ENCODE data around the gene POLR2A. TPM values are rescaled to one million over a fixed set of nuclear protein-coding genes. Genes with fewer than 3 reads are reported as not detected.

POLR2A gene
- total RNA-seq, 2 donors from 2014 or later = 79.7 to 217 TPM

GRCh38 chr17:7440834-7441195 lies 43.4 kb upstream of the POLR2A start:
- DNase-seq (ENCODE audit: low spot score) = no peak
- TF ChIP-seq POLR2A (IDR thresholded peaks at IDR 0.05) (no peak), POLR2AphosphoS5 (IDR thresholded peaks at IDR 0.05) (no peak)
- TF ChIP-seq, protein P1, sequence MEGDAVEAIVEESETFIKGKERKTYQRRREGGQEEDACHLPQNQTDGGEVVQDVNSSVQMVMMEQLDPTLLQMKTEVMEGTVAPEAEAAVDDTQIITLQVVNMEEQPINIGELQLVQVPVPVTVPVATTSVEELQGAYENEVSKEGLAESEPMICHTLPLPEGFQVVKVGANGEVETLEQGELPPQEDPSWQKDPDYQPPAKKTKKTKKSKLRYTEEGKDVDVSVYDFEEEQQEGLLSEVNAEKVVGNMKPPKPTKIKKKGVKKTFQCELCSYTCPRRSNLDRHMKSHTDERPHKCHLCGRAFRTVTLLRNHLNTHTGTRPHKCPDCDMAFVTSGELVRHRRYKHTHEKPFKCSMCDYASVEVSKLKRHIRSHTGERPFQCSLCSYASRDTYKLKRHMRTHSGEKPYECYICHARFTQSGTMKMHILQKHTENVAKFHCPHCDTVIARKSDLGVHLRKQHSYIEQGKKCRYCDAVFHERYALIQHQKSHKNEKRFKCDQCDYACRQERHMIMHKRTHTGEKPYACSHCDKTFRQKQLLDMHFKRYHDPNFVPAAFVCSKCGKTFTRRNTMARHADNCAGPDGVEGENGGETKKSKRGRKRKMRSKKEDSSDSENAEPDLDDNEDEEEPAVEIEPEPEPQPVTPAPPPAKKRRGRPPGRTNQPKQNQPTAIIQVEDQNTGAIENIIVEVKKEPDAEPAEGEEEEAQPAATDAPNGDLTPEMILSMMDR (IDR thresholded peaks at IDR 0.05) = no peak
- intact Hi-C loops (cut with DNase I) = no loop called here
- no peaks in the 10 kb centered on the region for H3K9me3 ChIP-seq
- H3K27ac ChIP-seq = no peak overlapping the region
- no peak overlapping the region for H3K4me3 ChIP-seq
- H3K36me3 ChIP-seq = no peaks in the 10 kb centered on the region
- 9% methylated on average over 12 of the region's 12 CpGs for WGBS
- H3K4me1 ChIP-seq (replicated peaks) = peaks cover 12% of the 10 kb centered on the region
- H3K27me3 ChIP-seq (replicated peaks; ENCODE audit: insufficient read depth) = no peaks in the 10 kb centered on the region

DNA sequence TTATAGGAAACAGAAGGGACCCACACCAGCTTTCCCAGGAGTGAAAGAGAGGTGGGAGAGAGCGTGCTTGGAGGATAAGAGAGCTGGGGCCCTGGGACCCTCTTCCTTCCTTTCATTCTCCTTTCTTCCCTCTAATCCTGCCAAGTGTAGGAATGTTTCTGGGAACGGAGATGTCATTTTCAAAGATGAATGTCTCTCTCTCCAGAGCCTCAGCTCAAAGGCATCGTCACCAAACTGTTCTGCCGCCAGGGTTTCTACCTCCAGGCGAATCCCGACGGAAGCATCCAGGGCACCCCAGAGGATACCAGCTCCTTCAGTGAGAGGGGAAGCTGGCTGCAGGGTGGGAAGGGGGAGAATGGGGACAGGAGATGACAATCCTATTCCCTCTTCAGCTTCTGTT lies 42.9 kb upstream of the POLR2A start:
- no peak for DNase-seq (ENCODE audit: low spot score)
- no peak for TF ChIP-seq POLR2AphosphoS5 (IDR thresholded peaks at IDR 0.05)
- TF ChIP-seq, protein P1 (IDR thresholded peaks at IDR 0.05) = no peak
- no peak for TF ChIP-seq POLR2A (IDR thresholded peaks at IDR 0.05)
- 61% methylated on average over 7 of the region's 7 CpGs for WGBS
- H3K27me3 ChIP-seq (replicated peaks; ENCODE audit: insufficient read depth) = no peaks in the 10 kb centered on the region
- H3K4me3 ChIP-seq = no peak overlapping the region
- H3K9me3 ChIP-seq = no peaks in the 10 kb centered on the region
- H3K36me3 ChIP-seq = no peaks in the 10 kb centered on the region
- H3K4me1 ChIP-seq (replicated peaks) = peaks cover 9% of the 10 kb centered on the region
- no peak overlapping the region for H3K27ac ChIP-seq
- intact Hi-C loops (cut with DNase I) = no loop called here

- H3K36me3 ChIP-seq = no peaks in the 10 kb centered on the region
- DNase-seq (ENCODE audit: low spot score) = no peak
- intact Hi-C loops (cut with DNase I) = no loop called here
- TF ChIP-seq, protein P1 (IDR thresholded peaks at IDR 0.05) = no peak
- no peak for TF ChIP-seq POLR2A (IDR thresholded peaks at IDR 0.05)
- TF ChIP-seq POLR2AphosphoS5 (IDR thresholded peaks at IDR 0.05) = no peak
- H3K4me1 ChIP-seq (replicated peaks) = peaks cover 9% of the 10 kb centered on the region
- 100% methylated on average over 2 of the region's 2 CpGs for WGBS
- no peak overlapping the region for H3K4me3 ChIP-seq
- H3K27ac ChIP-seq = no peak overlapping the region
- H3K27me3 ChIP-seq (replicated peaks; ENCODE audit: insufficient read depth) = no peaks in the 10 kb centered on the region
- H3K9me3 ChIP-seq = no peaks in the 10 kb centered on the region
These were observed 42.0 kb upstream of the POLR2A start for GRCh38 chr17:7442142-7442541.

GRCh38 chr17:7443499-7444485 lies 40.4 kb upstream of the POLR2A start:
- H3K4me1 ChIP-seq (replicated peaks) = peaks cover 9% of the 10 kb centered on the region
- no peak for DNase-seq (ENCODE audit: low spot score)
- no peaks in the 10 kb centered on the region for H3K9me3 ChIP-seq
- no peaks in the 10 kb centered on the region for H3K27me3 ChIP-seq (replicated peaks; ENCODE audit: insufficient read depth)
- no peak overlapping the region for H3K27ac ChIP-seq
- H3K4me3 ChIP-seq = no peak overlapping the region
- intact Hi-C loops (cut with DNase I) = no loop called here
- 74% methylated on average over 7 of the region's 7 CpGs for WGBS
- no peaks in the 10 kb centered on the region for H3K36me3 ChIP-seq
- TF ChIP-seq, protein P1 (IDR thresholded peaks at IDR 0.05) = no peak
- no peak for TF ChIP-seq POLR2A (IDR thresholded peaks at IDR 0.05)
- TF ChIP-seq POLR2AphosphoS5 (IDR thresholded peaks at IDR 0.05) = no peak
